Measurements from ENCODE around the gene RHOBTB3.

DNA sequence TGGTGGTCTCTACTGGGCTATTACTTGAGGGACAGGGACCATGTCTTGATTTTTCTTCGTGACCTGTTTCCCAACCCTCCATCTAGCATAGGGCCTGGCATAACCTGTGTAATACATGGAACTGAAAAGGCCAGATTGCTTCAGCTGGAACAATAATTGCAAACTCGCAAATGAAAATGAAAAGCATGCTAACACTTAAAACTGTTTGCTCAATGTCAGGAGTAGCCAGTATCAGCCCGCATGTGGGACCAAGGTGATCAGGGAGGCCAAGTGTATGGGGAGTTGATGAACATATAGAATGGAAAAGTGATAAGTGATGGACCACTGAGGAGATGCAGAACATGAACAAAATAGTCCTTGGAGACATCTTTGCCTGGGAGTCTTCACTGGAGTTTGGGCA, 66.2 kb downstream of the RHOBTB3 start:
- TF ChIP-seq, protein P1, sequence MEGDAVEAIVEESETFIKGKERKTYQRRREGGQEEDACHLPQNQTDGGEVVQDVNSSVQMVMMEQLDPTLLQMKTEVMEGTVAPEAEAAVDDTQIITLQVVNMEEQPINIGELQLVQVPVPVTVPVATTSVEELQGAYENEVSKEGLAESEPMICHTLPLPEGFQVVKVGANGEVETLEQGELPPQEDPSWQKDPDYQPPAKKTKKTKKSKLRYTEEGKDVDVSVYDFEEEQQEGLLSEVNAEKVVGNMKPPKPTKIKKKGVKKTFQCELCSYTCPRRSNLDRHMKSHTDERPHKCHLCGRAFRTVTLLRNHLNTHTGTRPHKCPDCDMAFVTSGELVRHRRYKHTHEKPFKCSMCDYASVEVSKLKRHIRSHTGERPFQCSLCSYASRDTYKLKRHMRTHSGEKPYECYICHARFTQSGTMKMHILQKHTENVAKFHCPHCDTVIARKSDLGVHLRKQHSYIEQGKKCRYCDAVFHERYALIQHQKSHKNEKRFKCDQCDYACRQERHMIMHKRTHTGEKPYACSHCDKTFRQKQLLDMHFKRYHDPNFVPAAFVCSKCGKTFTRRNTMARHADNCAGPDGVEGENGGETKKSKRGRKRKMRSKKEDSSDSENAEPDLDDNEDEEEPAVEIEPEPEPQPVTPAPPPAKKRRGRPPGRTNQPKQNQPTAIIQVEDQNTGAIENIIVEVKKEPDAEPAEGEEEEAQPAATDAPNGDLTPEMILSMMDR (IDR thresholded peaks at IDR 0.05): no peak
- TF ChIP-seq POLR2AphosphoS5 (IDR thresholded peaks at IDR 0.05): no peak
